ENCODE measurements around the gene GALNS. TPM values are rescaled to one million over a fixed set of nuclear protein-coding genes. Genes with fewer than 3 reads are reported as not detected.

The GALNS gene
- polyA plus RNA-seq, 1 donor from 2014 or later: 19.4 TPM

- Histone ChIP-seq H3F3A (ENCODE audit: insufficient read depth, low read length, poor library complexity, severe bottlenecking) (no peaks in the 10 kb centered on the region), H3K36me3 (ENCODE audit: insufficient read depth, low read length) (no peaks in the 10 kb centered on the region), H3K27ac (ENCODE audit: low read length) (no peak overlapping the region)
These were observed 8.2 kb downstream of the GALNS start for GRCh38 chr16:88848557-88848956.

GRCh38 chr16:88847654-88848053 lies 9.1 kb downstream of the GALNS start:
- H3K27ac ChIP-seq (ENCODE audit: low read length): no peak overlapping the region
- no peaks in the 10 kb centered on the region for H3K79me2 ChIP-seq (replicated peaks; ENCODE audit: insufficient read depth, low read length)
- no peak overlapping the region for H3K4me2 ChIP-seq (ENCODE audit: low read length)
- H3K36me3 ChIP-seq (ENCODE audit: insufficient read depth, low read length): no peaks in the 10 kb centered on the region
- no peaks in the 10 kb centered on the region for H3K9me2 ChIP-seq (ENCODE audit: insufficient read depth, low read length)
- H4K20me1 ChIP-seq (ENCODE audit: insufficient read depth): no peaks in the 10 kb centered on the region
- H3K4me3 ChIP-seq (ENCODE audit: low read length): no peak overlapping the region
- H3K9ac ChIP-seq (ENCODE audit: low read length): no peak overlapping the region
- no peak overlapping the region for H2AFZ ChIP-seq (ENCODE audit: low read depth, low read length)
- H3K27me3 ChIP-seq (ENCODE audit: insufficient read depth, low read depth, low read length): no peaks in the 10 kb centered on the region
- H3K9me3 ChIP-seq (ENCODE audit: low read length): no peaks in the 10 kb centered on the region
- TF ChIP-seq REST (IDR thresholded peaks at IDR 0.05; ENCODE audit: borderline replicate concordance) (no peak), EP300 (conservative IDR thresholded peaks at IDR 0.05; ENCODE audit: poor library complexity, severe bottlenecking) (no peak), POLR2AphosphoS5 (IDR thresholded peaks at IDR 0.05) (no peak), SMC3 (conservative IDR thresholded peaks at IDR 0.05; ENCODE audit: poor library complexity) (no peak), TAF1 (IDR thresholded peaks at IDR 0.05; ENCODE audit: low read depth) (no peak), CTCF (IDR thresholded peaks at IDR 0.05; ENCODE audit: poor library complexity, severe bottlenecking) (no peak), EZH2 (IDR thresholded peaks at IDR 0.05; ENCODE audit: borderline replicate concordance, insufficient read depth, low read length, poor library complexity, severe bottlenecking) (no peak)
- no peaks in the 10 kb centered on the region for H3F3A ChIP-seq (ENCODE audit: insufficient read depth, low read length, poor library complexity, severe bottlenecking)

More at GRCh38 chr16:88848557-88848956, 8.2 kb downstream of the GALNS start:
- Histone ChIP-seq H3K79me2 (replicated peaks; ENCODE audit: insufficient read depth, low read length) (no peaks in the 10 kb centered on the region), H3K4me2 (ENCODE audit: low read length) (no peak overlapping the region), H3K9ac (ENCODE audit: low read length) (no peak overlapping the region), H2AFZ (ENCODE audit: low read depth, low read length) (no peak overlapping the region), H4K20me1 (ENCODE audit: insufficient read depth) (no peaks in the 10 kb centered on the region), H3K27me3 (ENCODE audit: insufficient read depth, low read depth, low read length) (no peaks in the 10 kb centered on the region), H3K9me3 (ENCODE audit: low read length) (no peaks in the 10 kb centered on the region), H3K9me2 (ENCODE audit: insufficient read depth, low read length) (no peaks in the 10 kb centered on the region), H3K4me3 (ENCODE audit: low read length) (no peak overlapping the region)
- TF ChIP-seq TAF1 (IDR thresholded peaks at IDR 0.05; ENCODE audit: low read depth) (no peak), EP300 (conservative IDR thresholded peaks at IDR 0.05; ENCODE audit: poor library complexity, severe bottlenecking) (no peak), EZH2 (IDR thresholded peaks at IDR 0.05; ENCODE audit: borderline replicate concordance, insufficient read depth, low read length, poor library complexity, severe bottlenecking) (no peak), MXI1 (conservative IDR thresholded peaks at IDR 0.05; ENCODE audit: poor library complexity, severe bottlenecking) (no peak), REST (IDR thresholded peaks at IDR 0.05; ENCODE audit: borderline replicate concordance) (no peak), RAD21 (conservative IDR thresholded peaks at IDR 0.05) (no peak), SMC3 (conservative IDR thresholded peaks at IDR 0.05; ENCODE audit: poor library complexity) (no peak), POLR2AphosphoS5 (IDR thresholded peaks at IDR 0.05) (no peak), CTCF (IDR thresholded peaks at IDR 0.05; ENCODE audit: poor library complexity, severe bottlenecking) (no peak)
